Erythroblast (primary cell): Measurements from ENCODE around the gene GPR158.

Source experiments
- GATA1 ChIP-seq: IDR thresholded peaks from 2 replicates; pipeline ENCODE4 v1.6.1; 2011; ENCODE audit warnings: low read depth, mild to moderate bottlenecking, control low read depth, low read length, moderate library complexity
- POLR2A ChIP-seq: IDR thresholded peaks from 2 replicates; pipeline ENCODE4 v1.6.1; 2011; ENCODE audit warnings: mild to moderate bottlenecking, low read length

GRCh38 chr10:25294032-25294926 lies 119.5 kb downstream of the GPR158 start:
- TF ChIP-seq POLR2A (no peak), GATA1 (no peak)
